Fibroblast of lung (primary cell): ENCODE results near the gene RPS6KA4. TPM values are rescaled to one million over a fixed set of nuclear protein-coding genes. Genes with fewer than 3 reads are reported as not detected.

Experiments
- DNase-seq, 2 donors: peaks; one replicate each; pipeline versions ENCODE4 v3.0.0 to v3.0.0-alpha.2; 2010; ENCODE audit warnings: low read depth in 2 of 2
- H2AFZ ChIP-seq: 2 replicates; pipeline ENCODE4 v1.5.1; 2012; ENCODE audit warnings: low read length, control low read depth, inconsistent platforms
- H3K27ac ChIP-seq: 2 replicates; pipeline ENCODE4 v1.5.1; 2011; ENCODE audit warnings: low read length, control low read depth; ENCODE audit not compliant: insufficient read depth
- H3K27me3 ChIP-seq: 2 replicates; pipeline ENCODE4 v1.5.1; 2011; ENCODE audit warnings: mild to moderate bottlenecking, low read length; ENCODE audit not compliant: control insufficient read depth, insufficient read depth
- H3K36me3 ChIP-seq: 2 replicates; pipeline ENCODE4 v1.5.1; 2011; ENCODE audit warnings: low read length; ENCODE audit not compliant: control insufficient read depth, insufficient read depth
- H3K4me1 ChIP-seq: 2 replicates; pipeline ENCODE4 v1.5.1; 2011; ENCODE audit warnings: low read length; ENCODE audit not compliant: control insufficient read depth, insufficient read depth; ENCODE audit errors: extremely low read depth
- H3K4me2 ChIP-seq: 2 replicates; pipeline ENCODE4 v1.5.1; 2011; ENCODE audit warnings: low read length, control low read depth; ENCODE audit not compliant: insufficient read depth; ENCODE audit errors: extremely low read depth
- H3K4me3 ChIP-seq, 4 experiments: fragments of 200-600 bp in 1 of 4; sonication (generic) in 1 of 4; replicated peaks in 1 of 4; 2 replicates each; pipeline ENCODE4 v1.5.1; 2011 to 2016; ENCODE audit warnings: low read length in 4 of 4, low read depth in 3 of 4, mild to moderate bottlenecking in 3 of 4, control low read depth in 2 of 4, inconsistent platforms in 1 of 4, mixed read lengths in 1 of 4; ENCODE audit not compliant: insufficient read depth in 1 of 4; ENCODE audit errors: control extremely low read depth in 1 of 4
- H3K79me2 ChIP-seq: 2 replicates; pipeline ENCODE4 v1.5.1; 2012; ENCODE audit warnings: mild to moderate bottlenecking, low read length, inconsistent platforms; ENCODE audit not compliant: control insufficient read depth, insufficient read depth
- H3K9ac ChIP-seq: 2 replicates; pipeline ENCODE4 v1.5.1; 2011; ENCODE audit warnings: mild to moderate bottlenecking, low read length, control low read depth; ENCODE audit not compliant: insufficient read depth
- H3K9me3 ChIP-seq: 2 replicates; pipeline ENCODE4 v1.5.1; 2012; ENCODE audit warnings: low read depth, low read length; ENCODE audit not compliant: control insufficient read depth, insufficient read depth
- H4K20me1 ChIP-seq: 2 replicates; pipeline ENCODE4 v1.5.1; 2011; ENCODE audit warnings: low read length; ENCODE audit not compliant: control insufficient read depth, insufficient read depth; ENCODE audit errors: extremely low read depth
- CTCF ChIP-seq, 2 donors: IDR thresholded peaks in 1 of 2; conservative IDR thresholded peaks in 1 of 2; 1 replicate in 1 of 2; 2 replicates in 1 of 2; pipeline ENCODE4 v1.5.1; 2011 to 2012; ENCODE audit warnings: low read length in 2 of 2, control low read depth in 1 of 2, inconsistent platforms in 1 of 2, low read depth in 1 of 2, mild to moderate bottlenecking in 1 of 2
- EZH2 ChIP-seq: IDR thresholded peaks from 2 replicates; pipeline ENCODE4 v1.5.1; 2012; ENCODE audit warnings: low read length, control low read depth, mild to moderate bottlenecking; ENCODE audit errors: missing control alignments
- polyA plus RNA-seq, 2 donors: library from polyadenylated mRNA; depleted of rRNA in 1 of 2; stranded (reverse) in 1 of 2; unstranded in 1 of 2; fragments of >200 nt; gene quantifications; 2 replicates each; pipeline ENCODE4 v1.2.1, GENCODE V29; 2011 to 2012; ENCODE audit warnings: missing spikeins in 1 of 2
- total RNA-seq: library from RNA; depleted of rRNA; stranded (reverse); fragments of >200 nt; gene quantifications from 2 replicates; pipeline ENCODE4 v1.2.1, GENCODE V29; 2014

The RPS6KA4 gene
- total and polyA plus RNA-seq, 2 donors (not counting 1 experiment from before 2014, with no cell fraction given) = 15.9 to 27.6 TPM

- peaks cover 4% of the 10 kb centered on the region for H3K4me1 ChIP-seq
- DNase-seq = no peak
Measured at GRCh38 chr11:64351136-64351631, 7.8 kb upstream of the RPS6KA4 start.

GRCh38 chr11:64352099-64352994, 6.6 kb upstream of the RPS6KA4 start:
- Histone ChIP-seq H2AFZ (no peak overlapping the region), H3K36me3 (no peaks in the 10 kb centered on the region), H3K4me3 (no peak overlapping the region), H3K79me2 (no peaks in the 10 kb centered on the region), H3K4me1 (peaks cover 4% of the 10 kb centered on the region), H3K4me2 (no peak overlapping the region), H3K27me3 (no peaks in the 10 kb centered on the region), H4K20me1 (no peaks in the 10 kb centered on the region), H3K9me3 (no peaks in the 10 kb centered on the region), H3K27ac (no peak overlapping the region), H3K9ac (no peak overlapping the region)
- TF ChIP-seq EZH2 (no peak), CTCF (conservative IDR thresholded peaks at IDR 0.05 in 1 of 2, IDR thresholded peaks at IDR 0.05 in 1 of 2; ENCODE audit: low read depth in 1 of 2, low read length in 2 of 2) (no peak)
- no peak for DNase-seq

More at GRCh38 chr11:64351136-64351631, 7.8 kb upstream of the RPS6KA4 start:
- no peak overlapping the region for H3K27ac ChIP-seq
- TF ChIP-seq CTCF (conservative IDR thresholded peaks at IDR 0.05 in 1 of 2, IDR thresholded peaks at IDR 0.05 in 1 of 2; ENCODE audit: low read depth in 1 of 2, low read length in 2 of 2) (no peak), EZH2 (no peak)
- H2AFZ ChIP-seq = no peak overlapping the region
- no peaks in the 10 kb centered on the region for H3K27me3 ChIP-seq
- H4K20me1 ChIP-seq = no peaks in the 10 kb centered on the region
- no peak overlapping the region for H3K9ac ChIP-seq
- no peaks in the 10 kb centered on the region for H3K9me3 ChIP-seq
- H3K79me2 ChIP-seq = no peaks in the 10 kb centered on the region
- H3K4me2 ChIP-seq = no peak overlapping the region
- H3K36me3 ChIP-seq = no peaks in the 10 kb centered on the region
- H3K4me3 ChIP-seq = no peak overlapping the region

GRCh38 chr11:64352995-64353714, 5.8 kb upstream of the RPS6KA4 start:
- no peak for DNase-seq
- Histone ChIP-seq H2AFZ (no peak overlapping the region), H3K36me3 (no peaks in the 10 kb centered on the region), H3K9ac (no peak overlapping the region), H4K20me1 (no peaks in the 10 kb centered on the region), H3K27me3 (no peaks in the 10 kb centered on the region), H3K4me3 (no peak overlapping the region), H3K4me2 (no peak overlapping the region), H3K27ac (no peak overlapping the region), H3K9me3 (no peaks in the 10 kb centered on the region), H3K79me2 (no peaks in the 10 kb centered on the region), H3K4me1 (peaks cover 10% of the 10 kb centered on the region)
- no peak for TF ChIP-seq CTCF (conservative IDR thresholded peaks at IDR 0.05 in 1 of 2, IDR thresholded peaks at IDR 0.05 in 1 of 2; ENCODE audit: low read depth in 1 of 2, low read length in 2 of 2)
- no peak for TF ChIP-seq EZH2
